Glutamatergic neuron (in vitro differentiated cells): ENCODE results near the gene OXGR1. TPM values are rescaled to one million over a fixed set of nuclear protein-coding genes. Genes with fewer than 3 reads are reported as not detected.

ENCODE experiments used
- DNase-seq: peaks from one replicate; pipeline ENCODE4 v3.0.0; 2022
- H3K27ac Mint-ChIP-seq: one replicate; pipeline ENCODE4 v1.8.0; 2020; ENCODE audit warnings: mild to moderate bottlenecking, mixed read lengths, inconsistent platforms; ENCODE audit not compliant: unreplicated experiment
- H3K27me3 Mint-ChIP-seq: one replicate; pipeline ENCODE4 v1.8.0; 2020; ENCODE audit warnings: mild to moderate bottlenecking, moderate library complexity, mixed read lengths, inconsistent platforms; ENCODE audit not compliant: unreplicated experiment
- H3K36me3 Mint-ChIP-seq: one replicate; pipeline ENCODE4 v1.8.0; 2020; ENCODE audit warnings: mild to moderate bottlenecking, mixed read lengths, inconsistent platforms; ENCODE audit not compliant: unreplicated experiment
- H3K4me1 Mint-ChIP-seq: one replicate; pipeline ENCODE4 v1.8.0; 2020; ENCODE audit warnings: mild to moderate bottlenecking, low read depth, mixed read lengths, inconsistent platforms; ENCODE audit not compliant: unreplicated experiment
- H3K4me3 Mint-ChIP-seq: one replicate; pipeline ENCODE4 v1.8.0; 2020; ENCODE audit warnings: mild to moderate bottlenecking, mixed read lengths, inconsistent platforms; ENCODE audit not compliant: unreplicated experiment
- H3K9me3 Mint-ChIP-seq: one replicate; pipeline ENCODE4 v1.8.0; 2020; ENCODE audit warnings: mild to moderate bottlenecking, moderate library complexity, mixed read lengths, inconsistent platforms; ENCODE audit not compliant: unreplicated experiment
- total RNA-seq: library from RNA; stranded (reverse); fragmentation: NEBNext Ultra II Directional; extraction: Animal tissue kit (Norgen Biotek cat#: 25700); gene quantifications from one replicate; pipeline ENCODE4 v1.2.1, GENCODE V29; 2021; ENCODE audit not compliant: unreplicated experiment
- TF ChIP-seq, protein P1 (sequence below): fragments of 200-600 bp; sonication (generic); IDR thresholded peaks from one replicate; pipeline ENCODE4 v1.5.0; 2021; ENCODE audit not compliant: partially characterized antibody, unreplicated experiment

OXGR1 gene
- total RNA-seq, 1 donor from 2014 or later: not detected

DNA sequence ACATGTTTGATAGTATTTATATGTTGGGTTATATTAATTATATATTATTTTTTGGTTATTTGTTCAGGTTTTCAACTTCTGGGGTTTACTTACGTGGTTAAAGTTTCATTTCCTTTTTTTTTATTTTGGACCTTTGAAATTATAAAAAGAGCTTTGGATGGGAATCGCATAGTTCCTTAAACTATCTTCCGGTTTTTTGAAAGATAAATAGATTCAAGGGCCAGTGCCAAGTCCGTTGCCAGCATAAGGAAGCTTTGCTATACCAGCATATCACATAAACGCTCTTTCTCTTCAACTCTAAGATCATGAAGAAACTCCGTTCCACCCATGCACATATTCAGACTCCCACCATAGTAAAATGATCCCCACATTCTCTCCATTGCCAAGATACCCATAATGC is 7.4 kb upstream of the OXGR1 start:
- no peak overlapping the region for H3K27ac Mint-ChIP-seq
- no peak for DNase-seq
- H3K36me3 Mint-ChIP-seq: no peaks in the 10 kb centered on the region
- TF ChIP-seq, protein P1, sequence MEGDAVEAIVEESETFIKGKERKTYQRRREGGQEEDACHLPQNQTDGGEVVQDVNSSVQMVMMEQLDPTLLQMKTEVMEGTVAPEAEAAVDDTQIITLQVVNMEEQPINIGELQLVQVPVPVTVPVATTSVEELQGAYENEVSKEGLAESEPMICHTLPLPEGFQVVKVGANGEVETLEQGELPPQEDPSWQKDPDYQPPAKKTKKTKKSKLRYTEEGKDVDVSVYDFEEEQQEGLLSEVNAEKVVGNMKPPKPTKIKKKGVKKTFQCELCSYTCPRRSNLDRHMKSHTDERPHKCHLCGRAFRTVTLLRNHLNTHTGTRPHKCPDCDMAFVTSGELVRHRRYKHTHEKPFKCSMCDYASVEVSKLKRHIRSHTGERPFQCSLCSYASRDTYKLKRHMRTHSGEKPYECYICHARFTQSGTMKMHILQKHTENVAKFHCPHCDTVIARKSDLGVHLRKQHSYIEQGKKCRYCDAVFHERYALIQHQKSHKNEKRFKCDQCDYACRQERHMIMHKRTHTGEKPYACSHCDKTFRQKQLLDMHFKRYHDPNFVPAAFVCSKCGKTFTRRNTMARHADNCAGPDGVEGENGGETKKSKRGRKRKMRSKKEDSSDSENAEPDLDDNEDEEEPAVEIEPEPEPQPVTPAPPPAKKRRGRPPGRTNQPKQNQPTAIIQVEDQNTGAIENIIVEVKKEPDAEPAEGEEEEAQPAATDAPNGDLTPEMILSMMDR: no peak
- no peaks in the 10 kb centered on the region for H3K4me1 Mint-ChIP-seq
- H3K4me3 Mint-ChIP-seq: no peak overlapping the region
- peaks cover 12% of the 10 kb centered on the region for H3K27me3 Mint-ChIP-seq
- H3K9me3 Mint-ChIP-seq: no peaks in the 10 kb centered on the region

DNA sequence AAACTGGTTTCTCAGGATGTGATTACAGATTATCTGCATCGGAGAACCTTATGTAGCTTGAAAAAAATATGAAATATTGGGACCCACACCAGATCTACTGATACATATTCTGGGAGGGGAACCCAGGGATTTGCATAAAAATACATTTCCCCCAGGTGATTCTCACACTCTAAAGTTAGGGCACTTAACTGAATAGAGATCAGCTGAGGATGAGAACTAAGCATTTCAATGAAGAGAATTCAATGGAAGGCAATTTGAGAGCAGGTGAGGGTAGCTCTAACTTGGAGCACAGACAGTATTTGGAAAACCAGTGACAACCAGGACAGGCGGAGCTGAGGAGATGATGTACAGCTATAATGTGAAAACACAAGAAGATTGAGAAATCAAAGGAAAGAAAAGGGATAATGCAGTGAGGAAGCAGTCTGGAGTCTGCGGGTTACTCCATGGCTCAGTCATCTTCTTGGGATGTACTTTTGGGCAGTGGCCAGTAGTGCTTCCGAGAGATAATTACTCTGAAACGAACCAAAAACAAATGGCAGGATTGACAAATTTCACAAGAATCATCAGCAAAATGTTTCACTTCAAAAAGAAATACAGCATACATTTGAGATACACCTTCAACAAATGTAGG is 6.1 kb upstream of the OXGR1 start:
- Mint-ChIP-seq H3K27me3 (peaks cover 12% of the 10 kb centered on the region), H3K4me3 (no peak overlapping the region), H3K9me3 (no peaks in the 10 kb centered on the region), H3K36me3 (no peaks in the 10 kb centered on the region), H3K4me1 (no peaks in the 10 kb centered on the region), H3K27ac (no peak overlapping the region)
- TF ChIP-seq, protein P1: no peak
- no peak for DNase-seq

GRCh38 chr13:96999091-96999490 is 4.8 kb upstream of the OXGR1 start:
- no peak overlapping the region for H3K4me3 Mint-ChIP-seq
- H3K36me3 Mint-ChIP-seq: no peaks in the 10 kb centered on the region
- H3K27me3 Mint-ChIP-seq: peaks cover 18% of the 10 kb centered on the region
- H3K9me3 Mint-ChIP-seq: no peaks in the 10 kb centered on the region
- TF ChIP-seq, protein P1: no peak
- no peak for DNase-seq
- H3K4me1 Mint-ChIP-seq: peaks cover 4% of the 10 kb centered on the region
- no peak overlapping the region for H3K27ac Mint-ChIP-seq

GRCh38 chr13:96998051-96998450 is 3.8 kb upstream of the OXGR1 start:
- Mint-ChIP-seq H3K4me3 (no peak overlapping the region), H3K27me3 (peaks cover 21% of the 10 kb centered on the region), H3K36me3 (peaks cover 5% of the 10 kb centered on the region), H3K4me1 (peaks cover 4% of the 10 kb centered on the region), H3K27ac (no peak overlapping the region), H3K9me3 (no peaks in the 10 kb centered on the region)
- TF ChIP-seq, protein P1: no peak
- DNase-seq: no peak

DNA sequence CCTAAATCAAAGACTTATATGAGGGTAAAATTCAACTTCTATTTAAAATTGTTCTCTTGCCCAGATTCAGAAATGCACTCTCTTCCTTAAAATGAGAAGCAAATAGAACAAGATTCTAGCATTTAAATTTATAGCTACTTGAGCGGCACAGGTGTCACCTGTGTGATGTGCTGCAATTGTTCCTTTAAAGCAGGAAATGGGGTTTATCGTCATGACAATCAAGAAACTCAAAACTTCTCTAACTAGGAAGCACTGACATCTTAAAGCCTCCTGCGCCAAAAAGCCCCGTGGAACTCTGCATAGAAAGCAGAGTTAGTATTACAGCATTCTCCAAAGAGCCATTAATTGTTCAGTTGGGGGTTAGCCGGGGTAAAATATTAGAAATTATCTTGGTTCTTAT is 2.6 kb upstream of the OXGR1 start:
- no peak for DNase-seq
- no peak overlapping the region for H3K27ac Mint-ChIP-seq
- H3K27me3 Mint-ChIP-seq: peaks cover 17% of the 10 kb centered on the region
- no peaks in the 10 kb centered on the region for H3K9me3 Mint-ChIP-seq
- peaks cover 5% of the 10 kb centered on the region for H3K36me3 Mint-ChIP-seq
- no peak overlapping the region for H3K4me3 Mint-ChIP-seq
- H3K4me1 Mint-ChIP-seq: peaks cover 4% of the 10 kb centered on the region
- TF ChIP-seq, protein P1: no peak
